Smooth muscle cell (in vitro differentiated cells): ENCODE measurements around the gene RALGPS1. TPM values are rescaled to one million over a fixed set of nuclear protein-coding genes. Genes with fewer than 3 reads are reported as not detected.

Experiments used
- DNase-seq: peaks from one replicate; lab custom pipeline; 2025; ENCODE audit not compliant: unreplicated experiment; lab: John Stamatoyannopoulos, UW
- H2AFZ ChIP-seq: fragments of 200-600 bp; sonication (generic); 2 replicates; pipeline ENCODE4 v1.6.0; 2016; ENCODE audit warnings: antibody characterized with exemption, low read depth, mild to moderate bottlenecking
- H3F3A ChIP-seq: fragments of 200-600 bp; sonication (generic); 2 replicates; pipeline ENCODE4 v1.6.0; 2017; ENCODE audit warnings: antibody characterized with exemption, low read depth
- H3K27ac ChIP-seq: fragments of 200-600 bp; sonication (generic); 2 replicates; pipeline ENCODE4 v1.5.1; 2016; ENCODE audit warnings: low read depth, mild to moderate bottlenecking
- H3K27me3 ChIP-seq: fragments of 200-600 bp; sonication (generic); 2 replicates; pipeline ENCODE4 v1.6.1; 2016; ENCODE audit warnings: low read depth, mild to moderate bottlenecking
- H3K36me3 ChIP-seq: fragments of 200-600 bp; sonication (generic); 2 replicates; pipeline ENCODE4 v1.5.1; 2016; ENCODE audit warnings: low read depth
- H3K4me1 ChIP-seq: fragments of 200-600 bp; sonication (generic); 2 replicates; pipeline ENCODE4 v1.5.1; 2016; ENCODE audit warnings: low read depth
- H3K4me2 ChIP-seq: fragments of 200-600 bp; sonication (generic); 2 replicates; pipeline ENCODE4 v1.6.0; 2016; ENCODE audit warnings: mild to moderate bottlenecking
- H3K4me3 ChIP-seq: fragments of 200-600 bp; sonication (generic); 2 replicates; pipeline ENCODE4 v1.5.1; 2016; ENCODE audit warnings: mild to moderate bottlenecking
- H3K79me2 ChIP-seq: fragments of 200-600 bp; sonication (generic); 2 replicates; pipeline ENCODE4 v1.6.0; 2016; ENCODE audit warnings: low read depth, mild to moderate bottlenecking
- H3K9ac ChIP-seq: fragments of 200-600 bp; sonication (generic); 2 replicates; pipeline ENCODE4 v1.6.0; 2016; ENCODE audit warnings: low read depth
- H3K9me3 ChIP-seq: fragments of 200-600 bp; sonication (generic); replicated peaks from 2 replicates; pipeline ENCODE4 v1.5.1; 2016; ENCODE audit warnings: low read depth
- H4K20me1 ChIP-seq: fragments of 200-600 bp; sonication (generic); 2 replicates; pipeline ENCODE4 v1.6.0; 2016; ENCODE audit warnings: low read depth
- WGBS: methylation state at CpG from one replicate; pipeline ENCODE4 v1.1.7; 2016; ENCODE audit warnings: low lambda C conversion rate; 5-methylcytosine and 5-hydroxymethylcytosine counted together
- polyA plus RNA-seq: library from polyadenylated mRNA; unstranded; fragments of >200 nt; fragmentation: Nextera tagmentation; extraction: Ambion mirVana; gene quantifications from 2 replicates; pipeline ENCODE4 v1.2.1, GENCODE V29; 2016
- total RNA-seq: library from RNA; depleted of rRNA; stranded (reverse); fragments of >200 nt; gene quantifications from 2 replicates; pipeline ENCODE4 v1.2.3, GENCODE V29; 2014
- TF ChIP-seq, protein P1 (sequence below): fragments of 200-600 bp; sonication (generic); IDR thresholded peaks from 2 replicates; pipeline ENCODE4 v1.5.1; 2017; ENCODE audit warnings: borderline replicate concordance, mild to moderate bottlenecking, antibody characterized with exemption; ENCODE audit not compliant: insufficient read depth, poor library complexity, severe bottlenecking

Gene RALGPS1
- total and polyA plus RNA-seq, 2 experiments from 2014 or later, result 2.1 to 4.0 TPM

DNA sequence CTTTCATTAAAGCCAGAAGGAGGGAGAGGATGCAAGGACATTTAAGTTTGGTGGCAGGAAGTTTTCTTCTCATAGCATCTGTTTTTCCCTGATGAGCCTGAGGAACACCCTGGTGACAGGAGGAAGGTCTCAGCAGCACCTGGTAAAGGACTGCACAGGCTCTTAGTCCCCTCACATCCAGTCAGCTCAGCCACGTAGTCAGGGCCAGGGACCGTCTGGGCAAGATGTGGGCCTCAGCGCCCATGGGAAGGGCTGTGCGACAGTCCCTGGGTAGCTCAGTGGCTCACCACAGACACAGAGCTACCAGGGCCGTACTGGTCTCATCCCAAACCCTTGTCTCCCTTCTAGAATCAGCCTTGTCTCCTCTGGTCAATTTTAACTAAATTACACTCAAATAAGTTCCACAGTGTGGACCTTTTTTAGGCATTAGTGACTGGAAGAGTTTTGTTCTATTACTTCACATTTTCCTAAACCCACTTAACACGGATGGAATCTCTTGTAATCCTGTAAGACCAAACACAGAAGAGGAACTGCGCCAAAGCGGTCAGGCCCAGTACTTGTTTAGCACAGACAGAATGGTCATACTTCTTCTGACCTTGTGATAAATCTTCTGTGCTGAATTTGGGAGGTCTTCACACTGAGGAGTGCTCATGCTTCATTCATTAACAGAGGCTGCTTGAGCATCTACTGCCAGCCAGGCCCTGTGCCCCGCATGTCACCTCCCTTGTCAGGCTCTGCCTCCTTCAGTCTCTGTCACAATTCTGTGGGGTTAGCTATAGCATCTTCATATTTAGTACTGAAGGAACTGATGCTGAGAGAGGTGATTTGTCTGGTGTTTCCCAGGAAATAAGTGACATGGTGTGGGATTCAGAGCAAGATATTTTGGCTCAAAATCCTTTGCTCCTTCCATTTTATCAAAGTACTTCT is 116.5 kb downstream of the RALGPS1 start:
- no peak overlapping the region for H2AFZ ChIP-seq
- TF ChIP-seq, protein P1, sequence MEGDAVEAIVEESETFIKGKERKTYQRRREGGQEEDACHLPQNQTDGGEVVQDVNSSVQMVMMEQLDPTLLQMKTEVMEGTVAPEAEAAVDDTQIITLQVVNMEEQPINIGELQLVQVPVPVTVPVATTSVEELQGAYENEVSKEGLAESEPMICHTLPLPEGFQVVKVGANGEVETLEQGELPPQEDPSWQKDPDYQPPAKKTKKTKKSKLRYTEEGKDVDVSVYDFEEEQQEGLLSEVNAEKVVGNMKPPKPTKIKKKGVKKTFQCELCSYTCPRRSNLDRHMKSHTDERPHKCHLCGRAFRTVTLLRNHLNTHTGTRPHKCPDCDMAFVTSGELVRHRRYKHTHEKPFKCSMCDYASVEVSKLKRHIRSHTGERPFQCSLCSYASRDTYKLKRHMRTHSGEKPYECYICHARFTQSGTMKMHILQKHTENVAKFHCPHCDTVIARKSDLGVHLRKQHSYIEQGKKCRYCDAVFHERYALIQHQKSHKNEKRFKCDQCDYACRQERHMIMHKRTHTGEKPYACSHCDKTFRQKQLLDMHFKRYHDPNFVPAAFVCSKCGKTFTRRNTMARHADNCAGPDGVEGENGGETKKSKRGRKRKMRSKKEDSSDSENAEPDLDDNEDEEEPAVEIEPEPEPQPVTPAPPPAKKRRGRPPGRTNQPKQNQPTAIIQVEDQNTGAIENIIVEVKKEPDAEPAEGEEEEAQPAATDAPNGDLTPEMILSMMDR, result no peak
- DNase-seq, result no peak

DNA sequence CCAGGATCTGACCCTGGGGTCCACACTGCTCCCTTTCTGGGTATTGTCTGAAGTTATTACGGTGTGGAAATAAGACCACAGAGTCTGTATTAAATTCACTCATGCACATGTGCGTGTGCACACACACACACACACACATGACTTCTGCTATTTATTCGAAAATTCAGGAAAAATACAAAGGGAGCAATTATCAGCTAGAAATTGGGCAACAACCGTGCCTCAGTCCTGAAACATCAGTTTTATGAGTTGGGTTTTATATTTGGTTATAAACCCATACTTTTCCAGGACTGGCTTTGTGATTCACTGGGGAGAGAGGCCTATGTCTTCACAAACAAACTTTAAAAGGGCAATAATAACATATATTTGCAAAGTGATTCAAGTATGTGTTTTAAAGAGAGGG is 117.7 kb downstream of the RALGPS1 start:
- Histone ChIP-seq H3K79me2 (no peaks in the 10 kb centered on the region), H3K4me3 (no peak overlapping the region), H3K36me3 (no peaks in the 10 kb centered on the region), H4K20me1 (no peaks in the 10 kb centered on the region), H3K9ac (no peak overlapping the region), H3K4me2 (no peak overlapping the region), H2AFZ (no peak overlapping the region), H3K9me3 (no peaks in the 10 kb centered on the region), H3K27me3 (no peaks in the 10 kb centered on the region), H3K27ac (no peak overlapping the region), H3K4me1 (no peaks in the 10 kb centered on the region), H3F3A (no peaks in the 10 kb centered on the region)
- no peak for DNase-seq
- TF ChIP-seq, protein P1, result no peak
- 86% methylated on average over 4 of the region's 4 CpGs for WGBS

More for the DNA sequence above, 116.5 kb downstream of the RALGPS1 start:
- Histone ChIP-seq H3K79me2 (no peaks in the 10 kb centered on the region), H3K4me3 (no peak overlapping the region), H3K36me3 (no peaks in the 10 kb centered on the region), H3K27me3 (no peaks in the 10 kb centered on the region), H3K27ac (no peak overlapping the region), H3F3A (no peaks in the 10 kb centered on the region), H4K20me1 (no peaks in the 10 kb centered on the region), H3K4me1 (no peaks in the 10 kb centered on the region), H3K9ac (no peak overlapping the region), H3K9me3 (no peaks in the 10 kb centered on the region), H3K4me2 (no peak overlapping the region)
- WGBS, result 81% methylated on average over 9 of the region's 9 CpGs

DNA sequence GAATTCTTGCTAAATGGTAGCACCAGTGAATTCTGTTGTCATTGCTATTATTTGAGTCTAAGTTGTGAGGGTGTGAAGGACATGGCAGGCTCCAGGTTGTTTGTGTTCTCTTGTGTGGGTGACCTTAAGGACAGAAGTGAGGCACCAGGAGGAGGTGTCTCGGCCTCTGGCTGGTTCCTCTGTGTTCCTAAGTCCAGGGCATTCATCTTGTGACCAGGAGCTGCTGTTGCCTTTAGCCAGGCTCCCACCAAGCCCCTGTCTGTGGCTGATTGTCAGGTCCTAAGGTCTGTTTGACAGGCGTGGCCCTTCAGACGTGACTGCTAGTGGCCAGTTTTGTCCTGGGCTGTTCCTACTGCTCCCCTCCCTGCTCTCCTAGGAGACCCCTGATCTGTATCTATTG is 118.5 kb downstream of the RALGPS1 start:
- Histone ChIP-seq H3K9ac (no peak overlapping the region), H3K9me3 (no peaks in the 10 kb centered on the region), H2AFZ (no peak overlapping the region), H3K36me3 (no peaks in the 10 kb centered on the region), H4K20me1 (no peaks in the 10 kb centered on the region), H3K27me3 (no peaks in the 10 kb centered on the region), H3K4me1 (no peaks in the 10 kb centered on the region), H3F3A (no peaks in the 10 kb centered on the region), H3K79me2 (no peaks in the 10 kb centered on the region), H3K4me3 (no peak overlapping the region), H3K27ac (no peak overlapping the region), H3K4me2 (no peak overlapping the region)
- TF ChIP-seq, protein P1, result no peak
- WGBS, result 92% methylated on average over 3 of the region's 3 CpGs
- DNase-seq, result no peak

DNA sequence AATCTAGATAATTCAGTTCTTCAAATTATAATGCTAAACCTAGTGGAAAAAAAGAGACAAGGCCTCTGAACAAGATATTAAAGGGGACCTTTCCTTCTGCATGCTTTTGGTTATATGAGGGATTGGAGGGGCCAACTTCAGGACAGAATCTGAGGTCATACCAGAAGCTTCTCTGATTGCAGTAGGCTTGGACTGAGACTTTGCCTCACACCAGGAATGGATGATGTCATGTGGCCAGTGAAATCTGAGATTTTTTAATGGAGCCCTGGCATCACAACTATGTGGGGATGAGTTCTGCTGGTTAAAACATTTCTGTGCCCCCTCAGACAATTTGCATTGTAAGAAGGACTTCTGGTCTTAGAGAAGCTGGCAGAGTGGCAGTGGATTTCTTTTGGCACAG is 119.2 kb downstream of the RALGPS1 start:
- H4K20me1 ChIP-seq, result no peaks in the 10 kb centered on the region
- no peaks in the 10 kb centered on the region for H3K36me3 ChIP-seq
- H3K27ac ChIP-seq, result no peak overlapping the region
- no peaks in the 10 kb centered on the region for H3K79me2 ChIP-seq
- H3K4me1 ChIP-seq, result no peaks in the 10 kb centered on the region
- TF ChIP-seq, protein P1, result no peak
- H3K27me3 ChIP-seq, result no peaks in the 10 kb centered on the region
- no peak overlapping the region for H3K4me2 ChIP-seq
- DNase-seq, result no peak
- no peak overlapping the region for H2AFZ ChIP-seq
- no peak overlapping the region for H3K4me3 ChIP-seq
- no peaks in the 10 kb centered on the region for H3K9me3 ChIP-seq
- H3K9ac ChIP-seq, result no peak overlapping the region
- H3F3A ChIP-seq, result no peaks in the 10 kb centered on the region
